A673 (cell line): ENCODE results near the gene TMEM18. TPM values are rescaled to one million over a fixed set of nuclear protein-coding genes. Genes with fewer than 3 reads are reported as not detected.

Experiments
- BruUV-seq: library from RNA; stranded (reverse); fragments of 400-500 nt; replicated peaks from 2 replicates; lab custom pipeline; 2021; lab: Mats Ljungman, UMichigan
- CTCF ChIA-PET: fragments of 300-600 bp; sonication (Branson Sonifier 250); formaldehyde crosslinking; loops from one replicate; lab custom pipeline; 2022; ENCODE audit warnings: antibody characterized with exemption; lab: Charles Lee
- POLR2A ChIA-PET: fragments of 300-600 bp; sonication (Branson Sonifier 250); formaldehyde crosslinking; loops from one replicate; lab custom pipeline; 2022; ENCODE audit warnings: antibody characterized with exemption; ENCODE audit not compliant: low non-redundant PET; lab: Charles Lee
- DNase-seq: peaks from one replicate; pipeline ENCODE4 v3.0.0-alpha.2; 2015; ENCODE audit warnings: low spot score
- H3K27ac ChIP-seq: fragments of 200-600 bp; sonication (generic); 2 replicates; pipeline ENCODE4 v1.5.1; 2016; ENCODE audit warnings: mixed run types, low read depth, mild to moderate bottlenecking, mixed read lengths, antibody characterized with exemption, low read length; ENCODE audit not compliant: poor library complexity, severe bottlenecking
- H3K27me3 ChIP-seq: fragments of 200-600 bp; sonication (generic); replicated peaks from 2 replicates; pipeline ENCODE4 v1.6.1; 2017; ENCODE audit warnings: mixed run types, low read depth, mild to moderate bottlenecking, mixed read lengths, antibody characterized with exemption, low read length; ENCODE audit not compliant: insufficient read depth, poor library complexity
- H3K36me3 ChIP-seq: fragments of 200-600 bp; sonication (generic); 2 replicates; pipeline ENCODE4 v1.6.1; 2016; ENCODE audit warnings: mixed run types, mild to moderate bottlenecking, mixed read lengths, antibody characterized with exemption, low read length; ENCODE audit not compliant: insufficient read depth, poor library complexity, severe bottlenecking
- H3K4me1 ChIP-seq: fragments of 200-600 bp; sonication (generic); 2 replicates; pipeline ENCODE4 v1.6.1; 2017; ENCODE audit warnings: mixed run types, mild to moderate bottlenecking, mixed read lengths, antibody characterized with exemption, low read length; ENCODE audit not compliant: insufficient read depth, poor library complexity, severe bottlenecking
- H3K4me3 ChIP-seq: fragments of 200-600 bp; sonication (generic); 2 replicates; pipeline ENCODE4 v1.5.1; 2016; ENCODE audit warnings: low read depth, mixed run types, mild to moderate bottlenecking, mixed read lengths, low read length; ENCODE audit not compliant: poor library complexity, severe bottlenecking
- H3K9me3 ChIP-seq: fragments of 200-600 bp; sonication (generic); 2 replicates; pipeline ENCODE4 v1.6.1; 2016; ENCODE audit warnings: mixed run types, low read depth, mild to moderate bottlenecking, mixed read lengths, antibody characterized with exemption, low read length; ENCODE audit not compliant: poor library complexity, severe bottlenecking
- CTCF ChIP-seq: fragments of 300-800, 200-600 bp; sonication (generic); conservative IDR thresholded peaks from 2 replicates; pipeline ENCODE4 v1.5.1; 2017; ENCODE audit warnings: low read depth, mild to moderate bottlenecking, antibody characterized with exemption, low read length, moderate library complexity, mixed read lengths
- EZH2 ChIP-seq: fragments of 200-600 bp; sonication (generic); IDR thresholded peaks from 2 replicates; pipeline ENCODE4 v1.6.1; 2017; ENCODE audit warnings: borderline replicate concordance, low read depth, mild to moderate bottlenecking, mixed read lengths, antibody characterized with exemption, low read length; ENCODE audit not compliant: poor library complexity, severe bottlenecking
- intact Hi-C: fragments of 100-400 bp; cut with micrococcal nuclease; formaldehyde crosslinking; loops from one replicate; pipeline ENCODE4 v1.10.0; 2022; ENCODE audit not compliant: unreplicated experiment
- total RNA-seq: library from RNA; stranded (reverse); gene quantifications from 2 replicates; pipeline ENCODE4 v1.2.3, GENCODE V29; 2021

The TMEM18 gene
- total RNA-seq, 1 experiment from 2014 or later, result 29.0 TPM

GRCh38 chr2:641872-642815 lies 35.1 kb downstream of the TMEM18 start:
- POLR2A ChIA-PET, result no interaction called here

GRCh38 chr2:641164-641871 lies 35.9 kb downstream of the TMEM18 start:
- CTCF ChIA-PET, result no interaction called here
- no peak overlapping the region for H3K4me3 ChIP-seq
- no peaks in the 10 kb centered on the region for H3K36me3 ChIP-seq
- DNase-seq, result no peak
- no peaks in the 10 kb centered on the region for H3K4me1 ChIP-seq
- peaks cover 20% of the 10 kb centered on the region for H3K27me3 ChIP-seq
- intact Hi-C loops, result no loop called here
- no TSS peak for BruUV-seq
- no peaks in the 10 kb centered on the region for H3K9me3 ChIP-seq
- POLR2A ChIA-PET, result no interaction called here
- TF ChIP-seq CTCF (no peak), EZH2 (no peak)
- no peak overlapping the region for H3K27ac ChIP-seq

More at GRCh38 chr2:641872-642815, 35.1 kb downstream of the TMEM18 start:
- no peak overlapping the region for H3K27ac ChIP-seq
- CTCF ChIA-PET, result no interaction called here
- H3K4me1 ChIP-seq, result no peaks in the 10 kb centered on the region
- no TSS peak for BruUV-seq
- no peaks in the 10 kb centered on the region for H3K9me3 ChIP-seq
- intact Hi-C loops, result no loop called here
- H3K36me3 ChIP-seq, result no peaks in the 10 kb centered on the region
- no peak overlapping the region for H3K4me3 ChIP-seq
- no peak for DNase-seq
- no peak for TF ChIP-seq EZH2
- no peak for TF ChIP-seq CTCF
- peaks cover 26% of the 10 kb centered on the region for H3K27me3 ChIP-seq

- intact Hi-C loops, result no loop called here
- Histone ChIP-seq H3K36me3 (no peaks in the 10 kb centered on the region), H3K4me1 (no peaks in the 10 kb centered on the region), H3K27ac (no peak overlapping the region), H3K4me3 (no peak overlapping the region), H3K9me3 (no peaks in the 10 kb centered on the region), H3K27me3 (peaks cover 4% of the 10 kb centered on the region)
- CTCF ChIA-PET, result no interaction called here
- BruUV-seq, result no TSS peak
- TF ChIP-seq EZH2 (no peak), CTCF (no peak)
- POLR2A ChIA-PET, result no interaction called here
- DNase-seq, result no peak
Measured at GRCh38 chr2:639703-640102, 37.5 kb downstream of the TMEM18 start.
